ENCODE measurements around the gene COX7B. TPM values are rescaled to one million over a fixed set of nuclear protein-coding genes. Genes with fewer than 3 reads are reported as not detected.

COX7B gene
- total RNA-seq, 1 donor from 2014 or later, result 231 TPM

DNA sequence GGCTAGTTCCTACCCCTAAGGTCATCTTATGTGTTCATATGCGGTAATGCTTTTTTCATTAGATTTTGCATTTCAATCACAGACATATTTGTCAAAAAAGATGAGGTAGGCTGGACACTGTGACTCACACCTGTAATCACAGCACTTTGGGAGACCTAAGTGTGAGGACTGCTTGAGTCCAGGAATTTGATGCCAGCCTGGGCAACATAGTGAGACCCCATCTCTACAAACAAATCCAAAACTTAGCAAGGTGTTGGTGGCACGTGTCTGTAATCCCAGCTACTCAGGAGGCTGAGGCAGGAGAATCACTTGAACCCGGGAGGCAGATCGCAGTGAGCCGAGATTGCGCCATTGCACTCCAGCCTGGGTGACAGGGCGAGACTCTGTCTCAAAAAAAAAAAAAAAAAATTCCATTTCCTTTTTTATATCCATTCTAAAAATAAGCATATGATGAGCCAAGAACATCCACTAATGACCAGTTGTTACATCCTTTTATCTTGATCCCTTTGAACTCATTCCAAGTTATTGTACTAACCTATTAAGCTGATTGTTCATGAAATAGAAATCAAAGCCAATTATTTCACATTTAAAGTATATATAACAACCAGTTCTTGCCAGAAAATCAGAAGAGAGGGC lies 46.8 kb downstream of the COX7B start:
- DNase-seq, result no peak

DNA sequence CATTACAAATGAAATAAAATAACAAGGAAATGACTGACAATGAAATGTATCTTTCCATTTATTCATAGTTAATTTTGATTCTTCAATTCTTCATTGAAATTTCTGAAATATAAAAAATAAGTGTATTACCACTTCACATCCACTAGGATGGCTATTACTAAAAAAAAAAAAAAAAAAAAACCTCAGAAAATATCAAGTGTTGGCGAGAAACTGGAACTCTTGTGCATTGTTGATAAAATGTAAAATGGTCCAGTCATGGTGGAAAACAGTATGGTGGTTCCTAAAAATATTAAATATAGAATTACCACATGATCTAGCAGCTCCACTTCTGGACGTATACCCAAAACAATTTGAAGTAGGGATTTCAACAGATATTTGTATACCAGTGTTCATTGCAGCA lies 47.3 kb downstream of the COX7B start:
- no peak for DNase-seq

DNA sequence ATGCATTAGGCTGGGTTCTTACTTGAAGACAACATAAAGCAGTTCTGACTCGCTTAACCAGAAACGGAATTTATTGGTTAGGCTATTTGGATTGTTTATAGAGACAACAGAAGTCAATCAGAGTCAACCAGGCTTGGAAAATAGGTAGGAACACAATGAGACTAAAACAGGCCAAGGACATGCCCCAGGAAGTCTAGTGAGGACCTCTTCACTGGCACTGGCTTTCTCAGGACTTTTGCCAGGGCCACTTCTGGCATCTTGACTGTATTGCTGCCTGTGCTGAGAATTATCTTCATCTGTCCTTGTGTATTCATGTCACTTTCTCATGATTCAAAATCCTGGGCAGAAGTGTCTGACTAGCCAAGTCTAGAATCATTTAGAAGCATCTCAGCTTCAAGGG lies 50.6 kb downstream of the COX7B start:
- peak; percentile 40 for DNase-seq

DNA sequence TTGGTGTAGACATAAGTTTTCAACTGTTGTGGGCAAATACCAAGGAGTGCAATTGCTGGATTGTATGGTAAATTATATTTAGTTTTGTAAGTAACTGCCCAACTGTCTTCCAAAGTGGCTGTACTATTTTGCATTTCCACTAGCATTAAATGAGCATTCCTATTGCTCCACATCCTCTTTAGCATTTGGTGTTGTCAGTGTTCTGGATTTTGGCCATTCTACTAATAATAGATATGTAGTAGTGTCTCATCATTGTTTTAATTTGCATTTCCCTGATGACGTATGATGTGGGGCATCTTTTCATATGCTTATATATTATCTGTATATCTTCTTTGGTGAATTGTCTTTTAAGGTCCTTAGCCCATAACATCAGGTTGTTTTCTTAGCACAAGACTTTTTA lies 52.9 kb downstream of the COX7B start:
- DNase-seq, result no peak

DNA sequence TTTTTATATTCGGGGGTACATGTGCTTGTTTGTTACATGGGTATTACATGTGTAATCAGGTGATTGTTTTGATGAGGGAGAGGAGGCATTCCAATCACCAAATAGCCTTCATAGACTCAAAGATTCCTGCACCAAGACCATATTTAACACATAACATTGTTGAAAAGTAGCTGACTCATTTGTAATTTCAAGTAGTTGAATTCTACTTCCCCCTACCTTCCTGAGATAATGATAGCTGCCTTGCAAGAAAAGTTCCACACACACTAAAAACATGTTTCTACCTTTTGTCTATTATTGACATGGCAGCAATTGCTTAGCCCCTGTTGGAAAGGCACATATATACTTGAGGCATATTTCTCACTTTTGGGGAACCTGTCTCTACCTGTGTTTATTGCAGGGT lies 54.0 kb downstream of the COX7B start:
- no peak for DNase-seq

DNA sequence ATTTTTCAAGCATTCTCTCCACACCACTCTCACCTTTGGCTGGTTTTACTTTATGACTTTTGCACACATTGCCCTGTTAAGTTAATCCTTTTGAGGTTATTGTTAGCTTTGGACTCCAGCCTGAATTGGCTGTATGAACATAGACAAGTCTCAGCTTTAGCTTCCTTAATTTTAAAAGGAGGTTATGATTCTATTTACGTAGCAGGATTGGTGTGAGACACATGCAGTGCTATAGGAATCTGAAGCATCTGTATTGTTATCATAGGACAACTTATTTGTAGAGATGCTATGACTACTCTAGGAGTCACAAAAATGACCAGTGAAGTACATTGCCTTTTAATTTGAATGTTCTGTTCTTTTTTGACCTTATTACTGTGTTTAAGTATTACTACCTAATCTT lies 54.4 kb downstream of the COX7B start:
- no peak for DNase-seq

Small RNA genes lying within 50 kb of the gene (small RNA-seq; reads per million reads assigned to genes)
- gene RN7SL460P (ENCODE audit: low replicate concordance), result not detected

Other genes starting within 250 kb of the COX7B start
- gene ATRX, start 113.3 kb upstream of the COX7B start, total RNA-seq, result 132 TPM
- gene MAGT1, start 4.0 kb upstream of the COX7B start, total RNA-seq, result 82.8 TPM
- 20.4 TPM for gene ATP7A, start 11.2 kb downstream of the COX7B start, total RNA-seq
- gene PGAM4, start 70.2 kb downstream of the COX7B start, total RNA-seq, result not detected
- gene PGK1, start 204.8 kb downstream of the COX7B start, total RNA-seq, result 83.6 TPM
- 22.4 TPM for gene TAF9B, start 240.2 kb downstream of the COX7B start, total RNA-seq